PFSK-1 (cell line): ENCODE results near the gene CIDEA.

Experiments
- FOXP2 ChIP-seq: optimal IDR thresholded peaks from 2 replicates; pipeline ENCODE3; 2011; ENCODE audit warnings: borderline replicate concordance, control low read depth, inconsistent platforms; ENCODE audit not compliant: insufficient read depth; ENCODE audit errors: extremely low read length, extremely low read depth
- POLR2AphosphoS5 ChIP-seq: IDR thresholded peaks from 2 replicates; pipeline ENCODE4 v1.6.1; 2012; ENCODE audit warnings: low read depth, mild to moderate bottlenecking, control low read depth, low read length, moderate library complexity
- SIN3A ChIP-seq: IDR thresholded peaks from 2 replicates; pipeline ENCODE4 v1.6.1; 2012; ENCODE audit warnings: mild to moderate bottlenecking, low read length, moderate library complexity, borderline replicate concordance; ENCODE audit not compliant: insufficient read depth
- TAF1 ChIP-seq: IDR thresholded peaks from 2 replicates; pipeline ENCODE4 v1.6.1; 2012; ENCODE audit warnings: low read length, control low read depth, borderline replicate concordance; ENCODE audit not compliant: insufficient read depth
- TF ChIP-seq, protein P1 (sequence below), 2 experiments: IDR thresholded peaks; 2 replicates each; pipeline versions ENCODE4 v1.6.1 to v1.8.0; 2011 to 2012; ENCODE audit warnings: low read depth in 2 of 2, low read length in 2 of 2, control low read depth in 1 of 2, inconsistent platforms in 1 of 2, mild to moderate bottlenecking in 1 of 2, moderate library complexity in 1 of 2; ENCODE audit not compliant: insufficient read depth in 1 of 2

The CIDEA gene

DNA sequence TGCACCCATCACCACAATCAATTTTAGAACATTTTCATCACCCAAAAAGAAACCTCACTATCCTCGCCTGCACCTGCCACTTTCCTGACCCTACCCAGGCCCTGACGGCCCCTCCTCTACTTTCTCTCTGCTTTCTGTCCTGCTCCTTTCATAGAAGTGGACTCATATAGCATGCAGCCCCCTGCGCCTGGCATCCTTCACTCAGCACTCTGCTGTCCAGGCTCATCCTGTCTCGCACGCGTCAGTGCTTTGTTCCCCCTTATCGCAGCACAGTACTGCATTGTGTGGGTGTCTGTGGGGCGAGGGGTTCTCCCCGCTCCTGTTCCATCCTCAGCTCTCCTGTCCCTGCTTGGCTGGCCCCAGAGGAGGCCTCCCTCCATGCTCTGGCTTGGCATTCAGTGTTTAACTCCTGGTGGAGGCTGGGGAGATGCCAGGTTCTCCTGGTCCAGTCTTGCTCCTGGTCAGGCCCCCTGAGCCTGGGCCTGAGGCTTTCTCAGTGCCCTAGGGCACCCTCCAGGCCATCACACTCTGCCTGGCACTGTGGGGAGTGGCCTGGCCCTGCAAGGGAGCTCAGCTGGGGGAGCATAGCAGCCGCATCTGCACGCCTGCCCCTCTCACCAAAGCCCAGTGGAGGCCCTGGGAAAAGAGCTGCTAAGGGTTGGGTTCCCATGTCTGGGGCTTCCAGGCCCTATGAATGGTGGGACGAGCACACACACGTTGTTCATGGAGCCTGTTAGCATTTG is 47.3 kb downstream of the CIDEA start:
- TF ChIP-seq, protein P1, sequence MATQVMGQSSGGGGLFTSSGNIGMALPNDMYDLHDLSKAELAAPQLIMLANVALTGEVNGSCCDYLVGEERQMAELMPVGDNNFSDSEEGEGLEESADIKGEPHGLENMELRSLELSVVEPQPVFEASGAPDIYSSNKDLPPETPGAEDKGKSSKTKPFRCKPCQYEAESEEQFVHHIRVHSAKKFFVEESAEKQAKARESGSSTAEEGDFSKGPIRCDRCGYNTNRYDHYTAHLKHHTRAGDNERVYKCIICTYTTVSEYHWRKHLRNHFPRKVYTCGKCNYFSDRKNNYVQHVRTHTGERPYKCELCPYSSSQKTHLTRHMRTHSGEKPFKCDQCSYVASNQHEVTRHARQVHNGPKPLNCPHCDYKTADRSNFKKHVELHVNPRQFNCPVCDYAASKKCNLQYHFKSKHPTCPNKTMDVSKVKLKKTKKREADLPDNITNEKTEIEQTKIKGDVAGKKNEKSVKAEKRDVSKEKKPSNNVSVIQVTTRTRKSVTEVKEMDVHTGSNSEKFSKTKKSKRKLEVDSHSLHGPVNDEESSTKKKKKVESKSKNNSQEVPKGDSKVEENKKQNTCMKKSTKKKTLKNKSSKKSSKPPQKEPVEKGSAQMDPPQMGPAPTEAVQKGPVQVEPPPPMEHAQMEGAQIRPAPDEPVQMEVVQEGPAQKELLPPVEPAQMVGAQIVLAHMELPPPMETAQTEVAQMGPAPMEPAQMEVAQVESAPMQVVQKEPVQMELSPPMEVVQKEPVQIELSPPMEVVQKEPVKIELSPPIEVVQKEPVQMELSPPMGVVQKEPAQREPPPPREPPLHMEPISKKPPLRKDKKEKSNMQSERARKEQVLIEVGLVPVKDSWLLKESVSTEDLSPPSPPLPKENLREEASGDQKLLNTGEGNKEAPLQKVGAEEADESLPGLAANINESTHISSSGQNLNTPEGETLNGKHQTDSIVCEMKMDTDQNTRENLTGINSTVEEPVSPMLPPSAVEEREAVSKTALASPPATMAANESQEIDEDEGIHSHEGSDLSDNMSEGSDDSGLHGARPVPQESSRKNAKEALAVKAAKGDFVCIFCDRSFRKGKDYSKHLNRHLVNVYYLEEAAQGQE (IDR thresholded peaks at IDR 0.05; ENCODE audit: insufficient read depth in 1 of 2, low read depth in 2 of 2, low read length in 2 of 2), result no peak
- TF ChIP-seq SIN3A (no peak), TAF1 (no peak), POLR2AphosphoS5 (no peak), FOXP2 (no peak)

DNA sequence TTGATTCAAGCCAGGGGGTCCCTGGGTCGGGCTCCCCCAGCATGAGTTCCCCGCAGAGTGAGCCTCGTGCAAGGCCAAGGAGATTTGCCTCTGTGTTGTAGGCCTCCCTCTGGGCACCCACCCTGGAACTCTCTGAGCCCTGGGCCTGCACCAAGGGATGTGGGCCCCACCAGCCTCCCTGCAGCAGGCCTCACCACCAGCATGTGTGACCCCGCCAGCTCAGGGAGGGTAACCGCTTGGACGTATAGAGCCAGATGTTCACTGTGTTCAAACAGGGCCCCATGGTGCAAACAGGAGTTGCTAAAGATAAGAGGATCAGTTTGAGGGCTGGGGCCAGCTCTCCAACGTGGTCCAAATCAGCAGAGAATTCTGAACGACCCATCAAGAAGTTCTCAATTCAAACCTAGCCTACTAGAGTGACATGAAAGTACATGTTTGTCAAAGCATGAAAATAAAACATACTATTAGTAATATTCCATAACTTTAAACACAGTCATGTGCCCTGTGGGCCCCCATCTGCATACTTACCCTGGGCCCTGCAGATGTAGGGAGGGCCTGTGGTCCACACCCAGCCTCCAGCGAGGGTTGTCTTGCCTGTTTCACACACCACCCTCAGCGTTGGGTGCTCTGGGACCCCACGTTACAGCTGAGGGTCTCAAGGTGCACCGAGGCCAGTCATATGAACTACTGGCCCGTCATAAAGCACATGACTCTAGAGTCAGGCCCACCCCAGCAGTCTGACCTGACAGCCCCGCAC is 48.4 kb downstream of the CIDEA start:
- TF ChIP-seq TAF1, result no peak
- no peak for TF ChIP-seq POLR2AphosphoS5
- TF ChIP-seq SIN3A, result no peak
- TF ChIP-seq, protein P1 (IDR thresholded peaks at IDR 0.05; ENCODE audit: insufficient read depth in 1 of 2, low read depth in 2 of 2, low read length in 2 of 2), result no peak
- no peak for TF ChIP-seq FOXP2

DNA sequence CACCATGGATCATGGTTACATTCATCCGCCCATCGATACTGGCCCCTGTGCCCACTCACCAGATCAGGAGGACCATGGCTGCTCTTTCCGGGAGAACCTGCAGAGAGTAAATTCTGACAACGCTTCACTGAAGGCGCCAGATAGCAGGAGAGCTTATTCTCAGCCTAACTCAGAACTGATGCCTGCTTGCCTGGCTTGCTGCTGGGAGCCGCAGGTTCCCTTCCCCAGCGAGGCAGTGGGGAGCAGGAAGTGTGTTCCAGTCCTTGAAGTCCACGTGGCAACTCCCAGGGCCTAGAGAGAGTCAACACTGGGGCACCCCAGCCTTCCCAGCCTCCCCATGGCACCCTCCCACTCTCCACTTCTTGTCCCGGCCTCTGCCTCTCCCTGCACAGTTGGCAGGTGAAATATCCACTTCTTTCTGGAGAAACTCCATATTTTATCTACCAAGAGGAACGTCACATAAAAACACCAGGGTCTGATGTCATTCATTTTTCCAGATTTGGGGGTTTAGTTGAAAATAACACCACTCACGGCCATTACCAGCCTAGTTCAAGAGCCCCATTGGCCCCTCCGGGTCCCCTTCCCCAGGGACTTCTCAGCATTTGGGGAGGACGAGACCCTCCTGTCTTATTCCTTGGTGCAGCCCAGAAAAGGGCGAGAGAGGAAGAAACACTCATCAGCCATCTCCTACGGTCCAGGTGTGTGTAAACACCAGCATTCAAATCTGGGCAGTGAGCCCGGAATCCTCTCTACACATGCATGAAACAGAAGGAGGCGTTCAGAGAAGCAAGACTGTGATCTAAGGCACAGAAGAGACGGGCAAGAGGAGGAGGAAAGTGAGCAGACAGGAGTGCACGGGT is 50.4 kb downstream of the CIDEA start:
- no peak for TF ChIP-seq POLR2AphosphoS5
- no peak for TF ChIP-seq TAF1
- TF ChIP-seq FOXP2, result no peak
- no peak for TF ChIP-seq SIN3A
- TF ChIP-seq, protein P1 (IDR thresholded peaks at IDR 0.05; ENCODE audit: insufficient read depth in 1 of 2, low read depth in 2 of 2, low read length in 2 of 2), result no peak

DNA sequence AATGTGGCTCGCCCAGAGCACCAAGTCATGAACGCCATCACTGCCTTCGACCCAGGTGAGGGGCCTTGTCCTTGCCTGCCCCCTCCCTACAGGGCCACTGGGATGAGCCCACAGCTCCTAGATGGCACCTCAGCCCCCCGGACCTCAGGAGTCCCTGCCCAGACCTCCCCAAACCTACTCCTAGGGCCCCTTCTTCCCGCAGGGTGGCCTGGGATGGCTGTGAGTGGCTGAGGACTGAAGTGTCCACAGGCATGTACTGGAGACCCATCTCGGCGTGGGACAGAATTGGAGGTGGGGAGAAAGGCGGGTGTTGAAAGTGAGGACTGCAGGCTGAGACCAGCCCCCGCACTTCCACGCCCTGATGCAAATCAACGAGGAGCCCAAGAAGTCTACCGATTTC is 51.0 kb downstream of the CIDEA start:
- TF ChIP-seq POLR2AphosphoS5, result no peak
- no peak for TF ChIP-seq TAF1
- TF ChIP-seq, protein P1 (IDR thresholded peaks at IDR 0.05; ENCODE audit: insufficient read depth in 1 of 2, low read depth in 2 of 2, low read length in 2 of 2), result no peak
- TF ChIP-seq FOXP2, result no peak
- no peak for TF ChIP-seq SIN3A
